ENCODE measurements around the gene KCNC1.

KCNC1 gene

GRCh38 chr11:17736579-17736893 is 2.0 kb downstream of the KCNC1 start:
- in situ Hi-C loops (cut with HindIII; ENCODE audit: low sequenced_read_pairs), result loop anchor here (10.0 kb wide), 1 partner anchor 228 kb away; no protein-coding TSS in a partner anchor

- in situ Hi-C loops (cut with HindIII; ENCODE audit: low sequenced_read_pairs), result loop anchor here (10.0 kb wide), 1 partner anchor 228 kb away; no protein-coding TSS in a partner anchor
These were observed 2.6 kb downstream of the KCNC1 start for GRCh38 chr11:17736930-17737817.

DNA sequence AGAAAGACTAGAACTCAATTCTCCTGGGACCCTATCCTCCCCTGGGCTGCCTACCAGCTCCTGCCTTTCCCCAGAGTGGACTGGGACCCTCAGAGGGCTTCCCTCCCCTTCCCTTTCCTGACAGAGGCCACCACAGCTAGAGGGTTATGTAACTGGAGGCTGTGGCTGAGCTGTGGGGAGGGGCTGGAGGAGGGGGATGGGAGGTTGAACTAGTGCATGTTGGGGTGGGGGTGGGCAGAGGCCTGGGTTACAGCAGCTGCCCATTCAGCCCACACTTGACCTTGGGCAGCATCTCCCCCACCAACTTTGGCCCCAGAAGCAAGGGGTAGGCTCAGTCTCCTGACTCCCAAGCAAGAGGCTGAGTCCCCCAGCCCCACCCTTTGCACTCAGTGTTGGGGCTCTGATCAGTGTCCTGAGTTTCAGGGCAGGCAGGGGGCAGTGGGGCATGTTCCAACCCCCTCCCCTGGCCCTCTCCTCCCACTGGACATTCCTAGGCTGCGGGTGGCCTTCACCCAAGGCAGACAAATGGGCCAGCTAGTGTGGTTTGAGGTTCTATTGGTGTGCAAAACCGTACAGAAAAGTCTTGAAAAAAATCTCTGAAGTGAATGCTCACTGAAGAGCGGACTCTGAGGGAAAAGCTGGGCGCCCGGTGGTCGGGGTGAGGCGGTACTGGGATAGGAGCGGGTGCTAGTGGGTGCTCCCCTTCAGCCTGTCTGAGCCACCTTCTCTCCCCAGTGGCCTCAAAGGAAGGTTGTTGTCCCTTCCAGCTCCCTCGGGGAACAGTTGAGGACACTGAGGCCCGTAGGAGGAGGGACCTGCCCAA is 3.8 kb downstream of the KCNC1 start:
- in situ Hi-C loops (cut with HindIII; ENCODE audit: low sequenced_read_pairs), result loop anchor here (10.0 kb wide), 1 partner anchor 226 kb away; no protein-coding TSS in a partner anchor

DNA sequence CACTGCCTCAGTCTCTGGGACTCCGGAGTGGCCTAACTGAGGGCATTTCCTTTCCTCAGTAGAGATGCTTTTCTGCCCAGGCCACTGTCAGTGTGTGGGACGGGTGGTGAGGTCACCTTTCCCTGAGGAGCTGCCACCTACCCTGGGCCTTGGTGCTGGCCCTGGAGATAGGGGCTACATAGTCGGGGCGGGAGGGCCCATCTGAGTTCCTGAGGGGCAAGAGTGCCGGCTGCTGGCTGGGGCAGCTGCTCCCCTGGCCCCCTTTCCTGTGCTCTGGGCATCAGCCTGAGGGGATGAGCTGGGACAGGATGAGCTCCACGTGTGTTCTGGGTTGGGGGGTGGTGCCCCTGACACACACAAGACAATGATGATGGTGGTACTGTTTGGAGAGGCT is 5.4 kb downstream of the KCNC1 start:
- in situ Hi-C loops (cut with HindIII; ENCODE audit: low sequenced_read_pairs), result loop anchor here (10.0 kb wide), 1 partner anchor 225 kb away; no protein-coding TSS in a partner anchor

DNA sequence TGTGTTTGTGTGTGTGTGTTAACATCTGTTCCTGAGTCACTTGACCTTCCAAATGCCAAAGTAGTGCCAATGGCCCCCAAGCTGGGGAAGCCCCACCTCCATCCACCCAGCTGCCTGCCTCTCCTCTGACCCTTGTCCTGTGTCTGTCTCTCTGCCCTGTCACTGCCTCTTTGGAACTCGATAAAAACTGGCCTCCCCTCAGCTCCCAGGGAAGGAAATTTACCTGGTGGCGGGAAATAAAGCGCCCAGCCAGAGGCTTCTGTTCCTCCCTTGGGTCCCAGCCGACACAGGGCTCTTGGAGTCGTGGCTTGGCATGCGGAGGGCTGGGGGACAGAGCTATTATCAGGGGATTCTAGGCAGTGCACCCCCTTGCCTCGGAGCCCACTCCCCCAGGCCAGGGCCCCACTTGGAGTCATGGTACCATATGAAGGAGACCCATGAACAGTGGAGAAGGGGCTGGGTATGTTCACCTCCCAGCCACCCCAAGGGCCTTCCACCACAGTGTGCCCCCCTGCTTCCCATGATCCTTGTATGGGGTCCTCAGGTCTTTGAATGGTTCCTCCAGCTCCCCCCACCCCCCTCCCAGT is 6.2 kb downstream of the KCNC1 start:
- in situ Hi-C loops (cut with HindIII; ENCODE audit: low sequenced_read_pairs), result no loop called here

DNA sequence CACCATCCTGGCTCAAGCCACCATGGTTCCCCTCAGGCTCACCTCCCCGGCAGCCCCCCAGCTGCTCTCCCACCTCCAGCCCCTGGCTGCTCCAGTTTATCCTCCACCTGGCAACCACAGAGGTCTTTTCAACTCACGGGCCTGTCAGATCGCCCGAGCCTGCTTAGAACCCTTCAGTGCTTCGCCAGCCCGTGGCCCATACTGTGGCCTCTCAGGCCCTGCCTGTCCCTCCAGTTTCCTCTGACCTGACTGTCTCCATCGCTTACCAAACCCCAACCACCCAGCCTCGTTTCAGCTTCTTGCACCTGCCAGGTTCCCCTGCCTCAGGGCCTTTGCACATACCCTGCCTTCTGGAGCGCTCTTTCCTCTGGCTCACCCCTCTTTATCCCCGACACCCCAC is 6.9 kb downstream of the KCNC1 start:
- in situ Hi-C loops (cut with HindIII; ENCODE audit: low sequenced_read_pairs), result no loop called here

DNA sequence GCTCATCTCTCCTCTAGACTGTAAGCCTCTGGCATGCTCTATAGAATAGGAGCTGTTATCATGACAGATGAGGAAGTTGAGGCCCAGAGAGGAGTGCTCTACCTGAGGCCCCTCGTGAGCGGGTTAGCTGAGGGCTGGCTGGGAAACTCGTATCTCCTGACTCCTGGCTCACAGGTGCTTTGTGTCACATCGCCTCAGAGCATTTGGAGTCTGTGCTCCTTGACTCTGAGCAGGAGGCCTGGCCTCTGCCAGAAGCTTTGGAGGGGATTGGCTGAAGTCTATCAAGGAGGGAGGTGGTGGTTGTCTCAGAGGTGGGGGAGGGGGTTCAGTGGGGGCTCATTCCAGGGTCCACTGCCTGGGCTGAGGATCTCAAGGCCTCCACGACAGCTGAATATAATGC is 7.4 kb downstream of the KCNC1 start:
- in situ Hi-C loops (cut with HindIII; ENCODE audit: low sequenced_read_pairs), result no loop called here

DNA sequence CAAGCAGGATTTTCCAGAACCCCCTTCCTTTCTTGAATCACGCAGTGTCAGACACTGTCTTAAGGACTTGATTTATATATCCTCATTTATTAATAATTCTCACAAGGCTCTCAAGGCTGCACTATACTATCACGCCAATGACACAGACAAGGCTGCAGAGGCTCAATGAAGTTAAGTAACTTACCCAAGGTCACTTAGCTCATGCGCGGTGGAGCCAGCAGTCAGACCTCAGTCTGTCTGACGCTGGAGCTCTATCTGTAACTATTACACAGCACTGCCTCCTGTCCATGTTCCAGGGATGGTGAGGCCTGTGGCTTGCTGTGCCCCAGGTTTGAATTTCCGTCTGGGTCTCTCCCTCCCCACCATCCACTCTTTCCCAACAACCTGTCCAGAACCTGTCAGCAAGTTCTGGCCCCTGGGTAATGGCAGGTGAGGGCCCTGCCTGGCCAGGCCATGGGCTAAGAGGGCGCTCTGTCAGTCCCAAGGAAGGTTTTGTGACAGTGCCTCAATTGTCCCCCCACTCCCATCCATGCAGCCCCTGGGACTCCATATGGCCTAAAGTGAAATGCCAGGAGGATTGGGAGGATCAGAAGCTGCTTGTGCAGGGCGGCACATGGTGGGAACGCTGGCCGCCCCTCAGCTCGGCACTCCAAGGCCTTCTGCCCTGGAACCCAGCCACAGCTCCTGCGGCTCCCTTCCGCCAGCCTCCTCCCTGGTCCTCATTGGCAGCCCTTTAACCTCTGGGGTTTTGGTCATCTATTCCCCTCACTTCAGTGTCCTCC is 8.6 kb downstream of the KCNC1 start:
- in situ Hi-C loops (cut with HindIII; ENCODE audit: low sequenced_read_pairs), result no loop called here

GRCh38 chr11:17743808-17744119 is 9.2 kb downstream of the KCNC1 start:
- in situ Hi-C loops (cut with HindIII; ENCODE audit: low sequenced_read_pairs), result no loop called here

DNA sequence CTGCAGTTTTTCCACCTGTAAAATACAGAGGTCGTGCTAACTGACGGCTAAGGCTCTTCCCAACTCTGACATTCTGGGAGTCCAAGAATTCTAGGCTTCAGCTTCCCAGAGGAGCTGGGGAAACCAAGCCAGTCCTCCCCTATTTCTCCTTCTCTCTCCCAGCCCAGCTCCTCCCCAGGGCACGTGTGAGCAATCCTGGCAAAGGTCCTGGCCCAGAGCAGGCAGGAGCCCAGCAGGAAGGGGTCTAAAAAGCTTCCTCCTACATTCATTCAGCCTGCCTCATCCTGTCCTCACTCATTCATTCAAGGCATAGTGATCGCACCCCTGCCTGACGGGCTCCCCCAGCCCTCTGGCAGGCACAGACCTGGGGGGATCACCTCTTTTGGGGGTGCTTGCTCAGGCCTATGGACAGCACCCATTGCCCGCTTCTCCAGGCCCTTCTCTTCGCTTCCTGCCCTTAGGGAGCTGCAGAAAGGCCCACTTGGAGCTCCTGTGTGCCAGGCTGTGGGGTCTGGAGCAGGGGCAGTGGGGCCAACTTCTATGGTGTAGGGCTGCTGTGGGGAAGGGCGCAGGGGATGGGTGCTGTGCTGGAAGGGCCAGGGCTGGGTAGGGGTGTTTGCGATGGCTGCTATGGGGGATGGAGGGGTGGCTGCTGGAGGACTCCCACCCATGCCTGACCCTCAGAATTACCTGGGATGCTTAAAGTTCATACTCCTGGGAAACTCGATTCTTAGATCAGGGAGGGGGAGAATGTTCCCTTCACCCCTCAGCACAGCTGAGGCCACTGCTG is 9.8 kb downstream of the KCNC1 start:
- in situ Hi-C loops (cut with HindIII; ENCODE audit: low sequenced_read_pairs), result no loop called here

DNA sequence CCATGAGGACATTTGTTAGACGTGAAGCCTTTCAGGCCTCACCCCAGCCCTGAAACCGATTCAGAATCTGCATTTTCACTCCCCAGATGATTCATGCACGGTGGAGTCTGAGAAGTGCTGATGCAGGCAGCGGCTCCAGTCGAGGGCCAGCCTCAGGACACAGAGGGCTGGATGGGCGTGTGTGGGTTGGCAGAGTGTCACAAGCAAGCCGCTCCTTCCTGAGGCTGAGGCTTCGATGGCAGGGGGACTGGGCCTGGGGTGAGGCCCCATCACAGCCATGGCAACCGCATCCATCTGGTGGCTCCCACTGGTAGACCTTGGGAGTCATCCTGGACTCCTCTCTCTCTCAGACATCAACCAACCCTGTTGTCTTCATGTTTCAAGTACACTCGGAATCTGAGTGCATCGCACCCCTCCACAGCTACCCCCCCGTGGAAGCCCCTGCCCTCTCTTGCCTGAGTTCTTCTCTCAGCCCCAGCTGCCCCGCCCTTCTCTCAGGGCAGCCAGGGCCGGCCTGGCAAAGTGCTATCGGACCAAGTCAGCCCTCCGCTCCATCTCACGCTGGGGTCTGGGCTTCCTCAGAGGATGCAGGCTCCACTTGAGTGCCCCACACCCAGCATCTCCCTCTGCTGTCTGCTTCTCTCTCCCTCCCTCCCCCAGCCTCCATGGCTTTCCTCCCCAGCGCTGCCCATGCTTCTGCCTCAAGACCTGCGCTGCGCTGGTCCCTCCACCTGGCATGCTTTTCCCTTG is 10.6 kb downstream of the KCNC1 start:
- in situ Hi-C loops (cut with HindIII; ENCODE audit: low sequenced_read_pairs), result no loop called here

DNA sequence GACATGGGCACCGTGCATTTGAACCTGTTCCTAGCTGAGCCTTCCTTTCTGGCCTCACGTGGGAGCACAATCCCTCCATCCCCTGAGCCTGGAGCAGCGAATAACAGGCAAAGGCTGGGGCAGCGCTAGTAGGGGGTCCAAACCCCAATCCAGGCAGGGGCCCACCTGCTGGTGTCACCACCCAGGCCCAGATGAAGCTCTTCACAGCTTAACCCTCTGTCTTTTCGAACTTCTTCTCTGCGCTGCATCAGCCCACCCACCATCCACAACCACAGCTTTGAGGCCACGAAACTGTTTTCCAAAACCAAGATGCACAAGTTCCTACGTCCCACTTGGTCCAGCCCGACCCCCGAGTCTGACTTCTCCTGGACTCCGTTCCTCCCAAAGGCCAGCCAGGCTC is 11.5 kb downstream of the KCNC1 start:
- in situ Hi-C loops (cut with HindIII; ENCODE audit: low sequenced_read_pairs), result no loop called here

GRCh38 chr11:17747131-17747955 is 12.8 kb downstream of the KCNC1 start:
- in situ Hi-C loops (cut with HindIII; ENCODE audit: low sequenced_read_pairs), result no loop called here

DNA sequence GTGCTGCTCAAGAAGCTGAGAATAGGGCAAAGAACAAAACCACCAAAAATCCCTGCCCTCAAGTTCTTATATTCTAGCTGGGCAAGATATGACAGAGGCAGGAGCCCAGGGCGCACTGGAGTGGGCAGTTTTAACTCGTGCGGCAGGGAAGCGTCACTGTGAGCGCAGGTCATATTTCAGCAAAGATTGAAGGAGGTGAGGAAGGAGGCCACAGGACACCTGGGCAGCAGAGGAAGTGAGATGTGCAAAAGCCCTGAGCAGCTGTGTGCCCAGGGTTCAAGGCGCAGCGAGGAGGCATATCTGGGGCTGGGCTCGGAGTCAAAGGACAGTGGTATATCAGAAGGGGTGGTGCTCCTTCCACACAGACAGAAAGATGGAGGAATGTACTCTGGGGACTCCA is 13.5 kb downstream of the KCNC1 start:
- in situ Hi-C loops (cut with HindIII; ENCODE audit: low sequenced_read_pairs), result no loop called here

DNA sequence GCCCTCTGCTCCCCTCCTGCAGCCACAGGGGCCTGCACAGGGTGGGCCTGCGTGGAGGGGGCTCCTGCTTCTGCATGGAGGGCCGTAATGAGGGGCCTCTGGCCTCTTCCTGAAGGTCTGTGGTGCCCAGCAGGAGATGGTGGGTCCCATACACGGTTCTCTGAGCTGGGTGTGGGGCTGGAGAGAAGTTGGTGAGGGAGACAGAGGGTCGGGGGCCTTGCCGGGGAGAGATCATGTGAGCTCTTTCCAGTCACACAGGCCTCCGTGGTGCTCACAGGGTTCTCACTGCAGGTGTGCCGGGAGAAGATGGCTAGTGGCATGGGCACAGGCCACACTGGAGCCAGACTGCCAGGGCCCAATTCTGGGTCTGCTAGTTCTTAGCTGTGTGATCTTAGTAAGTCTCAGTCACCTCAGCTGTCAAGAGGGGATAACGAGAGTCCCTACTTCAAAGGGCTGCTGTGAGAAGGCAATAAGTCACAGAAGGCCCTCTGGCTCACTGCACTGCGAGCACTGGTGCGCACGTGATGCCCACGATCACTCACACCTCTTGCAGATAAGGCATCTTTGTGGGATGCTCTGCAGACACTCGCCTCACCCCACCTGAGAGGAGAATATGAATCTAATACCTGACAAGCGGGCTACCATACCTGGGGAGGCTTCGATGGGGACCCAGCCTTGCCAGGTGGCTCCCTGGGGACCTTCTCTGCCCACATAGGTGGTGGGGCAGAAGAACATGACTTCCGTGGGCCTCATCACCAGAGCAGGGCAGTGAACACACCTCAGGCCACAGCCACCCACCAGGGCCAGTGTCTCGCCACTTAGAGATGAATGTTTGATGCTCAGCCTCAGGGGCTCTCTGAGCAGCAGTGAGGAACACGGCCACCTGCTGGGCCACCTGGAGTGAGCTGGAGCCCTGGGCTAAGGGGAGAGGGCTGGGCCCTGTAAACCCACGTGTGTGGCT is 14.5 kb downstream of the KCNC1 start:
- in situ Hi-C loops (cut with HindIII; ENCODE audit: low sequenced_read_pairs), result no loop called here

DNA sequence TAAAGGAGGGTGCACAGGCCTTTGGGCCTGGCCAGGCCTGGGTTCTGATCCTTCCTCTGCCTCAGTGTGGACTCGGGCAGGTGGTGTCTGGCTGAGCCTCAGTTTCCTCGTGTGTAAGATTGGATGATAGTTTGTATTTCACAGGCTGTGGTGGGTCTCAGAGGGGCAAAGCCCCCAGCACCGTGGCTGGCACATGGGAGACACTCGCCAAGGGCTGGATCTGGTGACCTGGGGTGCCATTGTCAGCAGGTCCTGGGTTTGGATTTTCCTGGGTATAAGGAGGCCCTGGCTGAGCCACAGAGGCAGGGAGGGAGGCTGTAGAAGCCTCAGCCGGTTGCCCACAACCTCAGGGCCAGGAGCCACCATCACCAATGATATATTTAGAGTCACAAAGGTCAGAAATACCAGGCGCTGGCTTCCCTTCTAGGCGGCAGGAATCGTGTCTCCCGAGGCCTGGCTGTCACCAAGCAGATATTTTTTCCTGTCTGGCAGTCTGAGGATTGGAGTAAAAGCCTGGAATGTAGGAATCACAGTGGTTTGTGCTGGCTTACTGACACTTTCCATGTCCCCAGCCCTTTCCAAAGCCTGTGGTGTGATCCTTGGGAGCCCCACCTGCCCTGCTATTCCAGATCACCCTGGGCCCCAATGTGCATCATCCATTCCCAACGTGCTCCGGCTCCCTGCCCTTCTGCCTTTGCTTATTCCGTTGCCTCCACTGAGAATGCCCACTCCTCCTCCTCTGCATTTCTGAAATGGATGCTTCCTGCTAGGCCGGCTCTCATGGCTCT is 15.6 kb downstream of the KCNC1 start:
- in situ Hi-C loops (cut with HindIII; ENCODE audit: low sequenced_read_pairs), result no loop called here

DNA sequence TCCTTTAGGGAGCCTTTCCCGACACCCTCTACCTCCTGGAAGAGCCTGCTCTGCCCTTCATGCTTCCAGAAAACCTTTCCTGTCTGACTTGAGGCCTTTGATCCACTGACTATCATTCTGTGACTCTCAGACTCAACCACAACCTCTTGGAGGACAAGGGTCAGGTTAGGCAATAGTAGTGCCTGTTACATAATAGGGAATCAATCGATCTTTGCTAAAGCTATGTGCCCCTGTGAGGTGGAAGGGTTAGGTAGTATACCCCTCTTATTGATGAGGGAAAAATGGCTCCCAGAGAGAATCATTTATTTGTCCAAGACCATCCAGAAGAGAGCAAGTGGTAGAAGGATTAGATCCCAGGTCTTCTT is 16.2 kb downstream of the KCNC1 start:
- in situ Hi-C loops (cut with HindIII; ENCODE audit: low sequenced_read_pairs), result no loop called here

All from DLD1 (cell line).